ENCODE measurements around the gene MYLK.
A peak's percentile ranks its signal among the peaks of the same experiment; 100 is the strongest.

The MYLK gene

DNA sequence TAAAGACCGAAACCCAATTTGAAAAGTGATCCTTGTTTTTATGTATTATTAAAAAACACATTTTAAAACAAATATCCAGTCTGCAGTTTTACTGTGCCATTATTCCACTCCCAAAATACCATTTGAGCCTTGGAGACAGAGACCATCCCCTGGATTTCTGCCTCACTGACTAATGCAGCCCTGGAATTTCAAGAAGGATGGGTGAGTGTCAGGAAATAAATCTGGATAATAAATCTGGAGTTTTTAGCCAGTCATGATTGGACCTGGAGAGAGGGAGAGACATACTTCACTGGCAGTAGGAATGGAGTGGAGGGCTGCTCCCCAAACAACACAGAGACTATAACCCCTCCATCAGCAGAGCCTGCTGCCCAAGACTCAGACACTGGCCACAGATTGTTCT lies 123.3 kb downstream of the MYLK start:
- intact Hi-C loops (cut with DNase I), result no loop called here
- DNase-seq, result no peak

DNA sequence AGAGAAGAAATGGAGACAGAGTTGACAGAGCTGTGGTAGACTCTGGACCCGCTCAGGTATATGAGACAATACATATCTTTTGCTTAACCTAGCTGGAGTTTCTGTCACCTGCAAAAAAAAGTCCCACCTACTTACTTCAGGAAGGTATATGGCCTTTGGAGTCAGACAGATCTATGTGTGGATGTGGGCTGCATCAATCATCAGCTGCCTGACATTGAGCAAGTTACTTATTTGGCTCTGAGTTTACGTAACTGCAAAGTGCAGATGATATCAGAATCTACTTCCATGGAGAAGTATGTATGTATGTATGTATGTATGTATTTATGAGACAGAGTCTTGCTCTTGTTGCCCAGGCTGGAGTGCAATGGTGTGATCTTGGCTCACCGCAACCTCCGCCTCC lies 124.3 kb downstream of the MYLK start:
- intact Hi-C loops (cut with DNase I), result no loop called here
- no peak for DNase-seq

DNA sequence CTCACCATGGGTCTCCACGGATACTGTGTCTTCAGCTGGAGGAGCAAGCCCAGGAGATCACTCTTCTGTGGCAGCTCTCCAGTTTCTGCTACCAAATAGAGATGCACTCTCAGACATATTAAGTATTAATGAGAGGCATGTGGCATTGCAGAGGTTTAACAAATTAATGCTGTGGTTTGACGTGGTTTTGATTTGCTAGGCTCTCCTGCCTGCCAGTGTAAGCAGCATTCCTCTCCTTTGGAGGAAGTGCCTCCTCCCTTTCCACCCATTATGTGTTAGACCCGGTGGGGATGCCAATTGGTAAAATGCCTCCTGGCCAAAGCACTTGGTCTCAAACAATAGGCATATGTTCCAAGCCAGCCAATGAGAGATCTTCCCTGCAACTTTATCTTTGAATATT lies 124.8 kb downstream of the MYLK start:
- DNase-seq, result no peak
- intact Hi-C loops (cut with DNase I), result no loop called here

DNA sequence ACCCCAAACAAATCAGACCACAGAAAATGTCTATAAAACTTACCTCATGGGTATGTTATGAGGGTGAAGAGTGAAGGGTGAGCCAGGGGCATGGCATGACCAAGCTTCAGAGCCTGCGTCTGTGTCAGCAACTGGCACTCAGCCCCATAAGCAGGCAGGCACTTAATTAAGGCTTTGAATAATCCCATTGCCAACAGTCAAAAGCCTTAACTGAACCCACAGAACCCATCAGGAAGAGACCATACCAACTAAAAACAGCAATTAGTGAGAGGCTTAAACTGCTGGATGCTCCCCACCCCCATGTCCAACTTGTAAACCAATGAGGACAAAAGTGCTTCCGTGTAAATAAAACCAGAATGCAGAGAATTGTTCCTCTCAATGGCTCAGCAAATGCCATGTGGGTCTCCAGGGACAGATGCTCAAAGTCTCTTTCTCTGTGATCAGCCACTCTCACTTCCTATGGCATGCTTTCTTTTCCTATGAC lies 126.0 kb downstream of the MYLK start:
- intact Hi-C loops (cut with DNase I), result no loop called here
- DNase-seq, result peak in 8 of 42 donors; percentile 27 to 49 (median 34)

DNA sequence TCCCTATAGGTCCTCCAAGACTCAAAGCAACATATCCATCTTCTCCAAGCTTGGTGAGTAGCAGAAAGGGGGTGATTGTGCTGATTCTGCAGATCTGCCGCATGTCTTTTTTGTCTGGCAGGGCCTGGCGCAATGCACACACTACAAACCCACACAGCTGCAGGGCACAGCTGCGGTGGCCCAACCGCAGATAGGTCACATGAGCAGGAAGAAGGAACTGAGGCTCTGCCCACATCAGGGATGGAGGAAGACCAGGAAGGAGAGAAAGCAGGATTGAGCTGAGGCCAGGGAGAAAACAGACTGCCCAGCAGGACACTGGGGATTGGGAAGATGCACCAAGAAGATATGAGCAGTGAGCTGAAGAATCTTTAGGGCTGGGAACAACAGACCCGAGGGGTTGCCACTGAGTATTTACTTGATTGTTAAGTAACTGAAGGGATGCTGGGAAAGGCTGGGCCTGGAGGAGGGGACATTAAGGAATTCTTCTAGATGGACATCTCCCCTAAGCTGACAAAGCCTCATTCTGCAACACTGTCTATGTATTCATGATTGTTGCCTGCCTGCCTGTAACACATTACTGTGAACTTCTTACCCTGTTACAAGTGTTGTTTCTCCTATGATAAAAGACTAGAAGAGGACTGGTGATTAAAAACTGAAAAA lies 126.7 kb downstream of the MYLK start:
- intact Hi-C loops (cut with DNase I), result no loop called here
- DNase-seq, result peak; percentile 34 to 86 (median 72)

DNA sequence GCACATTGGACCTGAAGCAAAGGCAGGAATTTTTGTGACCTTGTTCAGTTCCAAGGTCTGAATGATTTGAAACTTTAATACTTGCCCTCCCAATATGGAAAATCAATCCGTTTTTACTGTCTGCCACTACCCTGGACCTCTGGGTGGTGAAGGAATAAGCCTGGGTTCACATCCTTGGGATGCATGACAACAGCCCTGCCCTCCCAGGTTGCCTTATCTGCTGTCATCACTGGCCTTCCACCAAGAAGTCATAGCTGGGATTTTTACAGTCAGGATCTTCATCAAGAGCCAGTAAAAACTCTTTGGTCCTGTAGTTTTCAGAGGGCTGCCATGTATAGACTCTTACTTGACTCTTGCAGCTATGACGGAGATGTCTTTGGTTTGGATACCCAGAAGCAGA lies 128.6 kb downstream of the MYLK start:
- intact Hi-C loops (cut with DNase I), result no loop called here
- no peak for DNase-seq

DNA sequence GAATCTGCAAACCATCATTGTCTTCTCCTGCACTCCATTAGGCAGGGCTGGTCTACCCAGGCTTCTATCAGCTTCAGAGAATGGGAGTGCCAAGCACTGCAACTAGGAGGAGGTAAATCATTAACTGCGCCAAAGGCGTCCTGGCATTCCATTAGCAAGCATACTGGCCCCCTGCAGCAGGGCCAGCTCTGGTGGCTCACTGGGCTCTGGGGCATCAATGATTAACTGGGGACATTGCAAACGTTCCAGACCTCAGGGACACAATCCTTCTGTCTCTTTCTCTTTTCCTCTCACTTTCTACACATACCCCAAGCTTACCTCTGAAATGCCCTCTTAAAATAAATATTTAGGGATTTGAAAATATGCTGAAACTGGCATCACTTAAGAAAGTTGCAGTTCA lies 129.0 kb downstream of the MYLK start:
- DNase-seq, result no peak
- intact Hi-C loops (cut with DNase I), result no loop called here

DNA sequence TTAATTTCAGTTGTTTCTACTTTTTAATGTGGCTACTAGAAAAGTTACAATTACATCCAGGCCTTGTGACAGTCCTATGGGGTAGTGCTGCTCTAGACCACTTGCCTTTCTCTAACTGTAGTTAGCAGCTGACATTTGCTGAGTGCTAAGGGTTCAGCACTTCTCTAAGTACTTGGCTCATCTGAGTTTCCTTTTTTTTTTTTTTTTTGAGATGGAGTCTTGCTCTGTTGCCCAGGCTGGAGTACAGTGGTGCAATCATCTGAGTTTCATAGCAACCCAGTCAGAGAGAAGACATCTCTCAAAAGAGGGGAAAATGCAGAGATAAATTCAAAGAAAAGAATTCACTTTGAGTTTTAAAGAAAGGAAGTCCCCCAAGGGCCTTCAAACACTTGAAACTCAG lies 130.8 kb downstream of the MYLK start:
- intact Hi-C loops (cut with DNase I), result no loop called here
- no peak for DNase-seq

DNA sequence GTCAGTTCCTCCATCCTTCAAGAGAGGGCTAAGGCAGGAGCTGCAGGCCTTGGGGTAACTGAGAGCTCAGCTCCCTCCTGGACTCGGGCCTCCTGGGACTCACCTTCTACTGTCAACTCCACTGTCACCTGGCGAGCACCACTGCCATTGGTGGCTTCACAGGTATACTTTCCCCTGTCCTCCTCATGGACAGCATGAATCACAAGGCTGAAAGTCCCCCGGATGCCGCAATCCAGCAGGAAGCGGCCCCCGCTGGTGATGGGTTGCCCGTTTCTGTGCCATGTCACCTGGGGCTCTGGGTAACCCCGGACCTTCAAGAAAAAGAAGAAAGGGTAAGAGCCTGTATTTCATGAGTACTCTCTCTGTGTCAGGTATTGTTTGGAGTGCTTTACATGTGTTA lies 131.9 kb downstream of the MYLK start:
- peak in 1 of 42 donors; percentile 31 for DNase-seq
- intact Hi-C loops (cut with DNase I), result no loop called here

DNA sequence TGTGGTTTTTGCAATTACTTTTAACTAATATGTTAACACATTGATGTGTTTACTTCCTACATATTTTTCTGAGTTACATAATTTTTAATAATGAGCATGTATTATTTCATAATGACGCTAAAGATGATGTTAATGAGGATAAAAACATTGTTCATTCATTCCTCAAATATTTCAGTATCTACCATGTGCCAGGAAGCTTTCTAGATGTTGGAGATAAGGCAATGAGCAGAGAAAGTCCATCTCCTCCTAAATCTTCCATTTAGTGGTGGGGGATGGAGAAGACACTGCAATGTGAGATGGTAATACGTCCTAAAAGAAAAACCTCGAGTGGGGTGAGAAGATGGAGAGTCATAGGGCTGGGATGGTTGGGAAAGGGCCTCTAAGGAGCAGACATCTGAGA lies 132.7 kb downstream of the MYLK start:
- intact Hi-C loops (cut with DNase I), result no loop called here
- DNase-seq, result no peak

DNA sequence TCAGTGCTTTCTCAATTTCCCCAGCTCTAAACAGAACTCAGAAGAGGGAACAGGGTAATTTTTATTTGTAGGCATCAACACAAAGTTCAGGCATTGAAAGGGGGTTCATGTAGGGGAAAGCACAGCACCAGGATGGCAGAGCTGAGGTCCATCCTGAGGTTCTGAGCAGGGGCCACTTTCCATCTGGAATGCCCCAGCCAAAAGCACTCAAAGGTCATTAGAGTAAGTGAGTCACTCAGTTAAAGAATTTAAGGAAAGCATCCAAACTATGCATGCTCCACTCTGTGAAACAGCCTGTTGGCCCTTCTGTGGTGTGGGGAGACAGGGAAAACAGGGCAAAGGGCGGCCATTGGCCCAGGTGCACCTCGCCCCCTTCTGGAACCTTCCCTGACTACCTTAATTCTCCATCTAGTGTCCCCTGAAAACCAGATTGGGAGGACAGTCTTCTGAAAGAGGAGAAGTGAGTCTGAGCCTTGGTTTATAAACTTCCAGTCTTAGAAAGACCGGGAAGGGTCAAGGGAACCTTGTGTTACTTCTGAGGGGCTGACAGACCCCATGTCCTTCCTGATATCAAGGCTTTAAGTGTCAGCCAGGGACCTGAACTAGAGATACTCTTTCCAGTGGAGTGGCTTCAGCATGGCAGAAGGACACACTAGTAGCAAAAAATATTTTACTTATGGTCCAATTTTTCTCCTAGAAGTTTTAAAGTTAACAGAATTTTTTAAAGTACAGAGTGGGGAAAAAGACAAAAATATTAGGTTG lies 133.3 kb downstream of the MYLK start:
- DNase-seq, result peak in 1 of 42 donors; percentile 23
- intact Hi-C loops (cut with DNase I), result no loop called here

DNA sequence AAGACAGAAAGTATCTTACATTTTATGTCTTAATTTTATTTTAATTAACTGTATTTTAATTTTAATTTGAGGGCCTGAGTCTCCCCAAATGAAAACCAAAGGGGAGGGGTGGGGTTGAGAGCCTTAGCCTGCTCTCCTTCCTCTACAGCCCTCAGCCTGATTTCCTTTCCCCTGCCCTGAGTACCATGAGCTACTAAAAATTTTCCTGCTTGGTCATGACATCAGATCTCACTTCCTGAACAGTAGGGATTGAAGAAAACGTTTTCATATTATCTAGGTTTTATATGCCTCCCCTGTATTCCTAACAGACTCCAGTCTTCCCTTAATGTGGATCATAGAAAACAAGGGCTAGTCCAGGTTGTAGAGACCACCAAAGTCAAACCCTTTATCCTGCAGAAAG lies 133.9 kb downstream of the MYLK start:
- DNase-seq, result no peak
- intact Hi-C loops (cut with DNase I), result no loop called here

DNA sequence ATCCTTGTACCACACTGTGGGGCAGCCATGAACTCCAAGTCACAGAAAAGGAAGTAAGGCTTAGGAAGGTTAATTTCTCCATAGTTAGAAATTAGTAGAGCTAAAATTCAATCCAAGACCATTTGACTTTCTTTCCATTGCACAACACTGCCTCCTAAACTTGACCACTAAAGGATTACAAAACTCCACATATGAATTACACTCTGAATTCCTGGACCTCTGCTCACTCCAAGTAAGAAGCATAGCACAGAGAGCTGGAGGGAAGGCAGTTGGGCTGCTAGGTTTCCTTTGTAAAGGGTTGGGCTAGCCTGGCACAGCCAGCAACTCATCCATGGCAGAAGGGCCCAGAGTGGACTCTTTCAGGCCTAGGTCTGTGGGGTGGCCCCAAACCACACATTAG lies 134.4 kb downstream of the MYLK start:
- intact Hi-C loops (cut with DNase I), result no loop called here
- DNase-seq, result no peak

DNA sequence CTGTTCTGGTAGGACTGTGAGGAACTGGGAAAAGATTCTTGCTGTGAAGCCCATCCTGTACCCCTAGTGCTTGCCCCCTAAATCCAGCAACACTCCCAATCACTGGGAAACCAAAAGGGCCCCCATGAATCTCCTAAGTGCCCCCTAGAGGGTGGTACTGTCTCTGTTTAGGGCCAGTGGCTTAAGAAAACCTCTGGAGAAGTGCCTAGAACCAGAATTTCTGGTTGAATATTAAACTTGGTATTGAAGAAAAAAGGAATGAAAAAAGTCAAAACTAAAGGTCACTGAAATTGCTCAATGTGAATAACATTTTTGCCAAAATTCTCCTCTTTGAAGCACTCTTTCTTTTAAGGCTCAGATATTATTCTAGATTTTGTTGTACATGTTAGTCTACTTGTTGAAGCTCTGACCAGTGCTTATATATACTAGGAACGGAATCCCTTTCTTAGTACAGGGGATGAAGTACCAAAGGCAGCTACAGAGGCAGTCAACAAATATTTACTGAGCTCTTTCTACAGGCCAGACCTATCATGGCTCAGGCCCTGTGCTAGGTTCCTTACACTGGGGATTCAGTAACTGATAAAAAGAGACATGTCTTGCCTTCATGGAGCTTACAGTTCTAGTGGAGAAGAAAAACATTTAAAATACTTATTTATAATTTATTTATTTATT lies 138.8 kb downstream of the MYLK start:
- DNase-seq, result peak in 1 of 42 donors; percentile 25

DNA sequence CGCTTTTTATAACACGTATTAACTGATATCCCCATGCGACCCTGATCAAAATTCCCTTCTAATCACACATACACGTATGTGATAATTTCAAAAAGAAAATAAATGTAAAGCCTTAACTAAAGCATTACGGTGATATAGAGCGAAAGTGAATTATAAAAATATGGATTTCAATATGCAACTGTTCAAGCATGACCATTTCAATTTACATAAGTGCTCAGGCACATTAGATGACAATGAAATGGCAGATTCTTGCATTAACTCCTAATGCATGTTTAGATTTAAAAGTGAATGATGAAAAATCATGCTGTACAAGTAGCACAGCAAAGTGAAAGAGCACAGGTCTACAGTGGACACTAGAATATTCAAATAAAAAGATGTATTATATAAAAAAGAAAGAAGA lies 140.1 kb downstream of the MYLK start:
- DNase-seq, result no peak
- intact Hi-C loops (cut with DNase I), result no loop called here

More for the DNA sequence above, 138.8 kb downstream of the MYLK start:
- intact Hi-C loops (cut with DNase I), result no loop called here

DNA sequence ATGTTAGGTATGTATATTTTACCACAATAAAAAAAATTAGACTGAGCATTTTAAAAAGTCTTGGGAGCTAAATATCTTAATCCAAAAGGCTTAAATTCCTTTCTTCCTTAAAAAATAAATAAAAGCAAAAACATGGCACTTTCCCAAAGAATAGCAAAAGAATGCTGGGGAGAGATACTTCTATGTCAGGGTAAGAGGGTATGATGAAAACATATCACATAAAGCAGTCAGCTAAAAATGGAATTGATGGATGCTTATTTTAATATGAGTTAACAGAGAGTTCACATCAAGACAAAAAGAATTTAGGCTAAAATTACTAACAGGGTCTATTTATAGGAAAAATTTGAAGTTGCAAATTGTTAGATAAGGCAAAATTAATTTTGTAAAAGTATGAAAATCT lies 141.0 kb downstream of the MYLK start:
- no peak for DNase-seq
- intact Hi-C loops (cut with DNase I), result no loop called here

DNA sequence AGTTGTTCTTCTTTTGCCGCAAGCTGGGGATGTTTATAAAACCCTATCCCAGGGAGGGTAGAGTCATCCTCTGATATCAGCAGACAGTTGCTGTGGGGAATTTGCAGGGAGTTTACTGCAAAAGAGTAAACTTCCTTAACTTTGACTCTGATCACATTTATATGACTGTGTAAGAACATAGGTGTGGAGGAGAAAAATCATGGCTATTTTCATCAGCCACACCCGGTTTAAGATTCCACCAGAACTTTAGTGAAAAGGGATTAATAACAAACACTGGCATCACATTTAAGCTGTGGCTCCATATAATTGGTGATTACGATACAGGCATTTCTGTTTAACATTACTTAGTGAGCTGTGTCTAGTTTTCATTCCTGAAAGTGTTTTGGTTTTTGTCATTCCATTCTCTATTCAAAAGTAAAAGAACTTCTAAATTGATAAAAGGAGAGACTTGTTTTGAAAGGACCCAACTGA lies 143.1 kb downstream of the MYLK start:
- no peak for DNase-seq
- intact Hi-C loops (cut with DNase I), result no loop called here

DNA sequence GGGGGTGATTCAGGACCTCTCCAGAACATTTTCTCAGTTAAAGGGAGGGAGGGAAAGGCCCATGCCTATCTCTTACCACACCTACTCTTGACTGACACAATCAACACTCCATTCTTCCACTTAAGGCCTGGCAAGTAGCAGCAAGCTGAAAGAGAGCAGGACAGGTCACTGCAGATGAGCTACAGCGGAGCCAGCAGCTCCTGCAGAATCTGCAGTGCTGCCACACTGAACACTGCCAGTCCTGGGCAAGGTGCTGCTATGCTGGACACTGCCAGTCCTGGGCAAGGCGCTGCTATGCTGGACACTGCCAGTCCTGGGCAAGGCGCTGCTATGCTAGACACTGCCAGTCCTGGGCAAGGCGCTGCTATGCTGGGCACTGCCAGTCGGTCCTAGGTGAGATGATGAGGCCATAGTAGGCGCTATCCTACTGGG lies 143.7 kb downstream of the MYLK start:
- no peak for DNase-seq
- intact Hi-C loops (cut with DNase I), result no loop called here

DNA sequence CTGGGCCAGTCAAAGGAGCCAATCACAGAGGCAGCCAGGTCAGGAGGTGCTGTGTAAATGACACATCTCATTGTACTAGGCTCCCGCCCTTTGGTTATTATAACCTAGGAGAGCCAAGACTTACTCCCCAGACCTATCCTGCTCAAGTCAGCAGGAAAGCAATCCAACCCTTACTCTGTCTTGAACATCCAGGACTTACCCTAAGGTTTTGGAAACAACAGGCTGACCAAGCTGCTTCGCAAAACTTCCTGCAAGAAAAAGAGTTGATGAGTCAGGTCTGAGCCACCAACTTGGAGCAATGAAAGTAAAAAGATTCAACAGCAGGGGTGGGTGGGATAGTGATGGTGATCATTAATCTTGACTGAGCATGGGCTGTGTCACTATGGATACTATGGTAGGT lies 144.4 kb downstream of the MYLK start:
- intact Hi-C loops (cut with DNase I), result no loop called here
- DNase-seq, result peak in 1 of 42 donors; percentile 13

DNA sequence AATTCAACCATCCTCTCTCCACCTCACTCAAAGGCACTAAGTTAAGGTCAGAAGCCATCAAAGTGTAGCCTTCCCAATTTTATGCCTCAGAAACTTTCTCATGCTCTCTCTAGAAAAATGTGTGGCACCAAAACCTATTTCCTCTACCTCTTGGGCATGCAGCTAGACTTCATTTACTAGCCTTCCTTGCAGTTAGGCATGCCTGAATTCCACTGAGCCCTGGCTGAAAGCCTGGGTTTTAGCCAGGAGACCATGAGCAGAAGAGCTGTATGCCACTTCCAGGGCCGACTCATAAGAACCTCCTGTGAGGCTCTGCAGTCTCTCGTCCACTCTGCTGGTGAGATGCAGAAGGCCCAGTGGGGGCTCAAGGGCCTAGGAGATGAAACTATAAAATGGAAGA lies 145.0 kb downstream of the MYLK start:
- intact Hi-C loops (cut with DNase I), result no loop called here
- no peak for DNase-seq

Measured in head of caudate nucleus (tissue), 42 donors.